HepG2 (cell line): ENCODE results near the gene PHB1. TPM values are rescaled to one million over a fixed set of nuclear protein-coding genes. Genes with fewer than 3 reads are reported as not detected.
A peak's percentile ranks its signal among the peaks of the same experiment; 100 is the strongest.

ENCODE experiments used
- ATAC-seq: fragments of 200-7000 bp; cut with Tn5 transposase; 3 replicates; pipeline ENCODE4 v1.9.1; 2020; ENCODE audit warnings: mild to moderate bottlenecking, moderate library complexity
- BruUV-seq: library from RNA; stranded (reverse); fragments of 400-500 nt; replicated peaks from 2 replicates; lab custom pipeline; 2021; lab: Mats Ljungman, UMichigan
- CTCF ChIA-PET: fragments of 300-600 bp; formaldehyde crosslinking; extraction: SDS; loops from one replicate; lab custom pipeline; 2021; ENCODE audit warnings: low total read pairs, inconsistent platforms, low intra/inter-chr PET ratio; lab: Yijun Ruan, JAX
- POLR2A ChIA-PET: fragments of 350-600 bp; sonication (Branson Sonifier 250); formaldehyde crosslinking; loops from one replicate; lab custom pipeline; 2020; ENCODE audit warnings: antibody characterized with exemption, inconsistent platforms; lab: Yijun Ruan, JAX
- DNase-seq: peaks from one replicate; pipeline ENCODE4 v3.0.0-alpha.2; 2015; ENCODE audit warnings: low spot score
- FAIRE-seq: peaks from 3 replicates; lab custom pipeline; 2011; peaks lifted over from hg19 to GRCh38; lab: Jason Lieb, UNC
- H2AFZ ChIP-seq: one replicate; pipeline ENCODE4 v1.6.1; 2011; ENCODE audit warnings: low read length, inconsistent platforms
- H3K27ac ChIP-seq: fragments of 300-600 bp; 3 replicates; pipeline ENCODE4 v1.8.0; 2011; ENCODE audit warnings: mixed run types, mild to moderate bottlenecking, mixed read lengths, low read length, inconsistent platforms; ENCODE audit not compliant: insufficient read depth; ENCODE audit errors: extremely low read length
- H3K27me3 ChIP-seq, 2 experiments: fragments of 200-600 bp in 1 of 2; 2 replicates in 1 of 2; 3 replicates in 1 of 2; pipeline versions ENCODE4 v1.6.0 to v1.8.0; 2011; ENCODE audit warnings: low read length in 2 of 2, mild to moderate bottlenecking in 2 of 2, moderate library complexity in 2 of 2, inconsistent platforms in 1 of 2; ENCODE audit not compliant: insufficient read depth in 2 of 2, control insufficient read depth in 1 of 2
- H3K36me3 ChIP-seq, 2 experiments: fragments of 200-600 bp in 1 of 2; replicated peaks in 1 of 2; 2 replicates in 1 of 2; 3 replicates in 1 of 2; pipeline versions ENCODE4 v1.5.1 to v1.8.0; 2011; ENCODE audit warnings: low read length in 2 of 2, inconsistent platforms in 1 of 2; ENCODE audit not compliant: insufficient read depth in 2 of 2, control insufficient read depth in 1 of 2
- H3K4me1 ChIP-seq: 2 replicates; pipeline ENCODE4 v1.5.1; 2012; ENCODE audit warnings: low read length, inconsistent platforms; ENCODE audit not compliant: insufficient read depth
- H3K4me2 ChIP-seq: 2 replicates; pipeline ENCODE4 v1.6.0; 2011; ENCODE audit warnings: low read depth, low read length, inconsistent platforms
- H3K4me3 ChIP-seq, 3 experiments: fragments of 200-600 bp in 1 of 3; sonication (generic), shearing (Covaris generic) in 1 of 3; replicated peaks in 1 of 3; 2 replicates each; pipeline ENCODE4 v1.5.1; 2011 to 2016; ENCODE audit warnings: low read length in 3 of 3, inconsistent platforms in 2 of 3, low read depth in 2 of 3, mild to moderate bottlenecking in 2 of 3, control low read depth in 1 of 3, mixed read lengths in 1 of 3; ENCODE audit not compliant: insufficient read depth in 1 of 3
- H3K79me2 ChIP-seq: one replicate; pipeline ENCODE4 v1.6.1; 2011; ENCODE audit warnings: low read length, inconsistent platforms; ENCODE audit not compliant: insufficient read depth
- H3K9ac ChIP-seq: 2 replicates; pipeline ENCODE4 v1.6.0; 2011; ENCODE audit warnings: mild to moderate bottlenecking, low read depth, low read length, inconsistent platforms; ENCODE audit not compliant: insufficient read depth
- H3K9me3 ChIP-seq: 2 replicates; pipeline ENCODE4 v1.5.1; 2012; ENCODE audit warnings: mild to moderate bottlenecking, low read length
- H4K20me1 ChIP-seq: 2 replicates; pipeline ENCODE4 v1.6.0; 2011; ENCODE audit warnings: inconsistent platforms, mild to moderate bottlenecking, low read length, moderate library complexity; ENCODE audit not compliant: insufficient read depth
- ARID5B ChIP-seq: IDR thresholded peaks from 2 replicates; pipeline ENCODE4 v1.4.0; 2020; ENCODE audit warnings: mild to moderate bottlenecking, missing genetic modification reagents
- EP300 ChIP-seq, 3 experiments: sonication (generic) in 1 of 3; formaldehyde crosslinking in 1 of 3; IDR thresholded peaks; 2 replicates each; pipeline versions ENCODE4 v1.5.1 to v1.6.1; 2011 to 2020; ENCODE audit warnings: low read depth in 2 of 3, low read length in 2 of 3, borderline replicate concordance in 1 of 3, improper control_type of control experiment in 1 of 3, mild to moderate bottlenecking in 1 of 3, missing genetic modification reagents in 1 of 3, moderate library complexity in 1 of 3
- GPN1 ChIP-seq: sonication (generic); formaldehyde crosslinking; IDR thresholded peaks from 2 replicates; pipeline ENCODE4 v1.5.1; 2020; ENCODE audit warnings: missing genetic modification reagents, borderline replicate concordance
- HDAC2 ChIP-seq: sonication (generic); formaldehyde crosslinking; IDR thresholded peaks from 2 replicates; pipeline ENCODE4 v1.4.0; 2020; ENCODE audit warnings: missing genetic modification reagents
- HIVEP1 ChIP-seq: sonication (generic); formaldehyde crosslinking; IDR thresholded peaks from 2 replicates; pipeline ENCODE4 v1.4.0; 2020; ENCODE audit warnings: mild to moderate bottlenecking, missing genetic modification reagents
- KLF6 ChIP-seq: IDR thresholded peaks from 2 replicates; pipeline ENCODE4 v1.8.0; 2016; ENCODE audit warnings: missing biosample characterization, missing genetic modification reagents
- NONO ChIP-seq, 2 experiments: fragments of 450-650 bp in 1 of 2; sonication (generic) in 1 of 2; formaldehyde crosslinking in 1 of 2; IDR thresholded peaks in 1 of 2; conservative IDR thresholded peaks in 1 of 2; 2 replicates each; pipeline versions ENCODE4 v1.6.1 to v1.8.0; 2017 to 2022; ENCODE audit warnings: mild to moderate bottlenecking in 1 of 2, missing genetic modification reagents in 1 of 2, moderate library complexity in 1 of 2
- SMARCE1 ChIP-seq: fragments of 450-650 bp; IDR thresholded peaks from 2 replicates; pipeline ENCODE4 v1.6.1; 2017; ENCODE audit warnings: borderline replicate concordance
- SOX6 ChIP-seq, 2 experiments: fragments of 450-650 bp in 1 of 2; sonication (generic) in 1 of 2; formaldehyde crosslinking in 1 of 2; IDR thresholded peaks; 2 replicates each; pipeline versions ENCODE4 v1.4.0 to v1.6.1; 2017 to 2020; ENCODE audit warnings: antibody characterized with exemption in 1 of 2, mild to moderate bottlenecking in 1 of 2, missing genetic modification reagents in 1 of 2
- ZNF121 ChIP-seq: sonication (generic); formaldehyde crosslinking; IDR thresholded peaks from 2 replicates; pipeline ENCODE4 v1.5.0; 2020; ENCODE audit warnings: mild to moderate bottlenecking, missing genetic modification reagents
- ZNF383 ChIP-seq: sonication (generic); formaldehyde crosslinking; IDR thresholded peaks from 2 replicates; pipeline ENCODE4 v1.4.0; 2020; ENCODE audit warnings: missing genetic modification reagents, mild to moderate bottlenecking, borderline replicate concordance
- ZNF460 ChIP-seq: sonication (generic); formaldehyde crosslinking; IDR thresholded peaks from 2 replicates; pipeline ENCODE4 v1.5.1; 2020; ENCODE audit warnings: missing genetic modification reagents, mild to moderate bottlenecking, borderline replicate concordance
- ZNF484 ChIP-seq: sonication (generic); formaldehyde crosslinking; IDR thresholded peaks from 2 replicates; pipeline ENCODE4 v1.5.1; 2020; ENCODE audit warnings: mild to moderate bottlenecking, low read depth, missing genetic modification reagents, borderline replicate concordance
- ZNF614 ChIP-seq: IDR thresholded peaks from 2 replicates; pipeline ENCODE4 v1.6.1; 2018; ENCODE audit warnings: missing biosample characterization, missing genetic modification reagents, inconsistent platforms, borderline replicate concordance
- WGBS: methylation state at CpG from one replicate; pipeline ENCODE4 v1.1.6; 2017; ENCODE audit warnings: low lambda C conversion rate; 5-methylcytosine and 5-hydroxymethylcytosine counted together
- in situ Hi-C: cut with HindIII; loops from 2 replicates; pipeline ENCODE4 v1.10.0; 2017; ENCODE audit warnings: low pct_unique_long_range_greater_than_20kb; ENCODE audit not compliant: extremely low pct_ligation_motif_present
- intact Hi-C: fragments of 100-400 bp; cut with micrococcal nuclease; formaldehyde crosslinking; loops from one replicate; pipeline ENCODE4 v1.10.0; 2022; ENCODE audit not compliant: unreplicated experiment
- polyA plus RNA-seq, 8 experiments: library from polyadenylated mRNA; depleted of rRNA in 3 of 8; stranded (reverse) in 7 of 8; unstranded in 1 of 8; fragments of >200 nt; fragmentation: Illumina TruSeq in 4 of 8; extraction: Trizol in 4 of 8; gene quantifications; 2 replicates each; pipeline versions ENCODE4 v1.2.1 to v1.2.3, GENCODE V29; 2011 to 2016; ENCODE audit warnings: low read depth in 4 of 8, missing spikeins in 1 of 8, mixed read lengths in 1 of 8; ENCODE audit not compliant: insufficient read depth in 1 of 8
- total RNA-seq, 5 experiments: library from RNA; depleted of rRNA; stranded (reverse); fragments of >200 nt; fragmentation: Illumina TruSeq; extraction: Trizol; gene quantifications; 2 replicates each; pipeline ENCODE4 v1.2.3, GENCODE V29; 2016; ENCODE audit warnings: low read depth in 1 of 5

The PHB1 gene
- total and polyA plus RNA-seq, 2 of the 13 experiments (the other 11 are each of a cell fraction or from before 2014, with no cell fraction given), result 515 to 688 TPM

GRCh38 chr17:49444384-49444783 lies 29.7 kb upstream of the PHB1 start:
- H3K9ac ChIP-seq, result no peak overlapping the region
- no peaks in the 10 kb centered on the region for H3K36me3 ChIP-seq
- H3K4me3 ChIP-seq, result no peak overlapping the region
- no peak for ATAC-seq
- peaks cover 20% of the 10 kb centered on the region for H3K4me1 ChIP-seq
- H2AFZ ChIP-seq, result no peak overlapping the region
- 36% methylated on average over 12 of the region's 12 CpGs for WGBS
- no peak overlapping the region for H3K4me2 ChIP-seq
- POLR2A ChIA-PET, result no interaction called here
- no peak overlapping the region for H3K27ac ChIP-seq
- intact Hi-C loops, result no loop called here
- no TSS peak for BruUV-seq
- in situ Hi-C loops, result no loop called here
- no peak for DNase-seq
- H3K9me3 ChIP-seq, result no peaks in the 10 kb centered on the region
- peaks cover 11 to 83% of the 10 kb centered on the region in 2 experiments; a peak in 3 of 5 replicates for H3K27me3 ChIP-seq
- CTCF ChIA-PET, result no interaction called here
- TF ChIP-seq KLF6 (CRISPR knock-in tag), result no peak
- TF ChIP-seq ZNF121 (CRISPR knock-in tag), result peak; percentile 71
- no peaks in the 10 kb centered on the region for H3K79me2 ChIP-seq
- no peak for FAIRE-seq
- H4K20me1 ChIP-seq, result no peaks in the 10 kb centered on the region

GRCh38 chr17:49443862-49444261 lies 29.2 kb upstream of the PHB1 start:
- ATAC-seq, result no peak
- Histone ChIP-seq H3K27me3 (peaks cover 11 to 84% of the 10 kb centered on the region in 2 experiments; a peak in 3 of 5 replicates), H3K36me3 (no peaks in the 10 kb centered on the region), H3K4me2 (no peak overlapping the region; the same call in 1 of the 2 replicates), H2AFZ (no peak overlapping the region), H3K4me3 (no peak overlapping the region), H3K79me2 (no peaks in the 10 kb centered on the region), H3K9ac (no peak overlapping the region), H4K20me1 (no peaks in the 10 kb centered on the region), H3K27ac (no peak overlapping the region), H3K9me3 (no peaks in the 10 kb centered on the region), H3K4me1 (peaks cover 22% of the 10 kb centered on the region)
- intact Hi-C loops, result no loop called here
- FAIRE-seq, result peak; percentile 12
- DNase-seq, result peak; percentile 43
- ChIA-PET CTCF (no interaction called here), POLR2A (interaction anchor here (0.7 kb wide), 1 partner anchor 11 kb away, joined by 3 read pairs; no protein-coding TSS in a partner anchor)
- in situ Hi-C loops, result no loop called here
- WGBS, result 17% methylated on average over 4 of the region's 6 CpGs
- BruUV-seq, result no TSS peak
- no peak for TF ChIP-seq ZNF614 (CRISPR knock-in tag)
- no peak for TF ChIP-seq HIVEP1 (CRISPR knock-in tag)
- TF ChIP-seq ZNF383, result no peak
- no peak for TF ChIP-seq HDAC2 (CRISPR knock-in tag)
- TF ChIP-seq GPN1 (CRISPR knock-in tag), result no peak
- TF ChIP-seq ZNF460 (CRISPR knock-in tag), result no peak
- TF ChIP-seq ZNF484 (CRISPR knock-in tag), result no peak
- TF ChIP-seq NONO (IDR thresholded peaks at IDR 0.05), result no peak
- TF ChIP-seq NONO (CRISPR knock-in tag; conservative IDR thresholded peaks at IDR 0.05), result no peak
- no peak for TF ChIP-seq ARID5B (CRISPR knock-in tag)
- no peak for TF ChIP-seq EP300 (IDR thresholded peaks at IDR 0.05; ENCODE audit: low read depth in 2 of 2, low read length in 2 of 2)
- TF ChIP-seq EP300 (CRISPR knock-in tag; IDR thresholded peaks at IDR 0.05; ENCODE audit: borderline replicate concordance), result no peak
- TF ChIP-seq SOX6 (IDR thresholded peaks at IDR 0.05), result no peak
- TF ChIP-seq SOX6 (CRISPR knock-in tag; IDR thresholded peaks at IDR 0.05), result no peak
- TF ChIP-seq SMARCE1, result no peak
